ENCODE measurements around the gene CBY3. TPM values are rescaled to one million over a fixed set of nuclear protein-coding genes. Genes with fewer than 3 reads are reported as not detected.

CBY3 gene
- total RNA-seq (2022; extraction: Qiagen RNA extraction; ENCODE audit: low read depth) = not detected in 5 replicates

GRCh38 chr5:179680780-179681401, at the start of gene CBY3:
Gene CBY3 (minus strand): TSS chr5:179681034. CDS start chr5:179680918, 116 bp downstream.

GRCh38 chr5:179698935-179699615, 18.2 kb upstream of the CBY3 start, which contains the start of gene CANX:
Gene CANX (plus strand): TSS chr5:179698967. CDS start chr5:179705682, 6,715 bp downstream.

Other genes starting within 250 kb of the CBY3 start
- 23.5 to 31.2 TPM (median 29.9 TPM) in 5 replicates for gene RUFY1, start 130.5 kb downstream of the CBY3 start, total RNA-seq (2022; extraction: Qiagen RNA extraction; ENCODE audit: low read depth)
- gene HNRNPH1, start 57.4 kb downstream of the CBY3 start, total RNA-seq (2022; extraction: Qiagen RNA extraction; ENCODE audit: low read depth) = 496 to 567 TPM (median 529 TPM) in 5 replicates
- gene CANX, start 17.9 kb upstream of the CBY3 start, total RNA-seq (2022; extraction: Qiagen RNA extraction; ENCODE audit: low read depth) = 358 to 432 TPM (median 413 TPM) in 5 replicates
- 19.0 to 23.5 TPM (median 22.0 TPM) in 5 replicates for gene MAML1, start 51.8 kb upstream of the CBY3 start, total RNA-seq (2022; extraction: Qiagen RNA extraction; ENCODE audit: low read depth)
- gene LTC4S, start 113.0 kb upstream of the CBY3 start, total RNA-seq (2022; extraction: Qiagen RNA extraction; ENCODE audit: low read depth) = 0.26 to 0.34 TPM in 2 of 5 replicates, not detected in the others
- gene MGAT4B, start 125.8 kb upstream of the CBY3 start, total RNA-seq (2022; extraction: Qiagen RNA extraction; ENCODE audit: low read depth) = 229 to 281 TPM (median 250 TPM) in 5 replicates
- 1,364 to 2,085 TPM (median 1,478 TPM) in 5 replicates for gene SQSTM1, start 139.9 kb upstream of the CBY3 start, total RNA-seq (2022; extraction: Qiagen RNA extraction; ENCODE audit: low read depth)
- gene MRNIP, start 177.8 kb upstream of the CBY3 start, total RNA-seq (2022; extraction: Qiagen RNA extraction; ENCODE audit: low read depth) = 11.5 to 22.9 TPM (median 20.2 TPM) in 5 replicates
- gene TBC1D9B, start 226.9 kb upstream of the CBY3 start, total RNA-seq (2022; extraction: Qiagen RNA extraction; ENCODE audit: low read depth) = 54.5 to 68.3 TPM (median 66.8 TPM) in 5 replicates